H1 (cell line): ENCODE data around the gene USP6. TPM values are rescaled to one million over a fixed set of nuclear protein-coding genes. Genes with fewer than 3 reads are reported as not detected.

Source experiments
- CBX5 ChIP-seq: fragments of 300-800, 300-1000 bp; sonication (generic); IDR thresholded peaks from 2 replicates; pipeline ENCODE4 v1.7.1; 2016; ENCODE audit warnings: antibody characterized with exemption, low read length, low read depth
- CBX8 ChIP-seq: fragments of 300-800, 300-1000 bp; sonication (generic); IDR thresholded peaks from 2 replicates; pipeline ENCODE4 v1.7.1; 2016; ENCODE audit warnings: low read depth, low read length, borderline replicate concordance
- CHD1 ChIP-seq: IDR thresholded peaks from 2 replicates; pipeline ENCODE4 v1.6.1; 2012; ENCODE audit warnings: low read depth, low read length, improper control_type of control experiment
- CHD2 ChIP-seq: IDR thresholded peaks from 2 replicates; pipeline ENCODE4 v1.6.1; 2012; ENCODE audit warnings: low read length, improper control_type of control experiment
- CREB1 ChIP-seq: IDR thresholded peaks from 2 replicates; pipeline ENCODE4 v1.6.1; 2012; ENCODE audit warnings: inconsistent platforms
- EZH2 ChIP-seq: fragments of 200-600 bp; sonication (generic); IDR thresholded peaks from 2 replicates; pipeline ENCODE4 v1.7.1; 2012; ENCODE audit warnings: low read depth, mild to moderate bottlenecking, moderate library complexity, low read length, inconsistent platforms; ENCODE audit not compliant: severe bottlenecking
- HDAC2 ChIP-seq, 2 experiments: fragments of 300-600 bp in 1 of 2; sonication (generic) in 1 of 2; IDR thresholded peaks; 2 replicates each; pipeline ENCODE4 v1.6.1; 2011 to 2012; ENCODE audit warnings: low read depth in 2 of 2, low read length in 2 of 2, mild to moderate bottlenecking in 2 of 2, moderate library complexity in 2 of 2, borderline replicate concordance in 1 of 2, inconsistent platforms in 1 of 2
- KDM1A ChIP-seq: fragments of 200-600, 300-600 bp; sonication (generic); IDR thresholded peaks from 2 replicates; pipeline ENCODE4 v1.7.1; 2016; ENCODE audit warnings: mild to moderate bottlenecking, low read length, borderline replicate concordance
- KDM4A ChIP-seq: IDR thresholded peaks from one replicate; pipeline ENCODE4 v1.7.1; 2012; ENCODE audit warnings: low read depth, mild to moderate bottlenecking, moderate library complexity, low read length, inconsistent platforms; ENCODE audit not compliant: severe bottlenecking
- NANOG ChIP-seq: IDR thresholded peaks from 2 replicates; pipeline ENCODE4 v1.6.1; 2011; ENCODE audit warnings: low read length, low read depth, mild to moderate bottlenecking, inconsistent platforms; ENCODE audit not compliant: insufficient read depth, poor library complexity, severe bottlenecking
- POU5F1 ChIP-seq: IDR thresholded peaks from 2 replicates; pipeline ENCODE4 v1.6.1; 2011; ENCODE audit warnings: low read depth, mild to moderate bottlenecking, low read length, moderate library complexity
- RBBP5 ChIP-seq: IDR thresholded peaks from 2 replicates; pipeline ENCODE4 v1.7.1; 2012; ENCODE audit warnings: low read depth, mild to moderate bottlenecking, inconsistent platforms, low read length, moderate library complexity, borderline replicate concordance
- SIN3A ChIP-seq, 2 experiments: IDR thresholded peaks in 1 of 2; conservative IDR thresholded peaks in 1 of 2; 2 replicates each; pipeline ENCODE4 v1.6.1; 2011 to 2012; ENCODE audit warnings: low read length in 2 of 2, improper control_type of control experiment in 1 of 2, low read depth in 1 of 2, mild to moderate bottlenecking in 1 of 2
- SIRT6 ChIP-seq: IDR thresholded peaks from one replicate; pipeline ENCODE4 v1.7.1; 2012; ENCODE audit warnings: low read length, inconsistent platforms
- SIX5 ChIP-seq: IDR thresholded peaks from 2 replicates; pipeline ENCODE4 v1.6.1; 2011; ENCODE audit warnings: mild to moderate bottlenecking, low read depth, low read length
- SRF ChIP-seq: IDR thresholded peaks from 2 replicates; pipeline ENCODE4 v1.6.1; 2011; ENCODE audit warnings: mild to moderate bottlenecking, low read depth, low read length, moderate library complexity
- SUZ12 ChIP-seq: fragments of 200-600 bp; sonication (generic); IDR thresholded peaks from 2 replicates; pipeline ENCODE4 v1.6.1; 2012; ENCODE audit warnings: mild to moderate bottlenecking, inconsistent platforms, low read length, moderate library complexity, mixed read lengths
- TBP ChIP-seq: IDR thresholded peaks from 2 replicates; pipeline ENCODE4 v1.6.1; 2011; ENCODE audit warnings: low read depth, low read length, improper control_type of control experiment
- TEAD4 ChIP-seq: IDR thresholded peaks from 2 replicates; pipeline ENCODE4 v1.6.1; 2012; ENCODE audit warnings: low read depth, low read length, inconsistent platforms, mixed read lengths
- YY1 ChIP-seq: IDR thresholded peaks from 2 replicates; pipeline ENCODE4 v1.6.1; 2011; ENCODE audit warnings: low read depth, mild to moderate bottlenecking, low read length
- polyA plus RNA-seq, 7 experiments: library from polyadenylated mRNA; depleted of rRNA in 3 of 7; stranded (reverse) in 5 of 7; unstranded in 2 of 7; fragments of >200 nt in 5 of 7; fragments of 200-250 nt in 2 of 7; gene quantifications; 1 replicate in 5 of 7; 2 replicates in 1 of 7; 4 replicates in 1 of 7; pipeline versions ENCODE4 v1.2.1 to v1.2.3, GENCODE V29; 2011 to 2013; ENCODE audit warnings: missing spikeins in 2 of 7, mixed read lengths in 2 of 7
- total RNA-seq: library from RNA; stranded (reverse); fragmentation: NEBNext Ultra II Directional; extraction: Animal tissue kit (Norgen Biotek cat#: 25700); gene quantifications from 2 replicates; pipeline ENCODE4 v1.2.1, GENCODE V29; 2021
- TF ChIP-seq, protein P1 (sequence below), 3 experiments: IDR thresholded peaks; 1 replicate in 2 of 3; 2 replicates in 1 of 3; pipeline versions ENCODE4 v1.5.1 to v1.6.1; 2011; ENCODE audit warnings: low read length in 3 of 3, mild to moderate bottlenecking in 3 of 3, inconsistent platforms in 2 of 3, low read depth in 1 of 3, moderate library complexity in 1 of 3; ENCODE audit not compliant: insufficient read depth in 1 of 3; ENCODE audit errors: control extremely low read depth in 1 of 3

USP6 gene
- total and polyA plus RNA-seq, 2 of the 8 experiments (the other 6 are each of a cell fraction or from before 2014, with no cell fraction given): 0.08 to 0.32 TPM

DNA sequence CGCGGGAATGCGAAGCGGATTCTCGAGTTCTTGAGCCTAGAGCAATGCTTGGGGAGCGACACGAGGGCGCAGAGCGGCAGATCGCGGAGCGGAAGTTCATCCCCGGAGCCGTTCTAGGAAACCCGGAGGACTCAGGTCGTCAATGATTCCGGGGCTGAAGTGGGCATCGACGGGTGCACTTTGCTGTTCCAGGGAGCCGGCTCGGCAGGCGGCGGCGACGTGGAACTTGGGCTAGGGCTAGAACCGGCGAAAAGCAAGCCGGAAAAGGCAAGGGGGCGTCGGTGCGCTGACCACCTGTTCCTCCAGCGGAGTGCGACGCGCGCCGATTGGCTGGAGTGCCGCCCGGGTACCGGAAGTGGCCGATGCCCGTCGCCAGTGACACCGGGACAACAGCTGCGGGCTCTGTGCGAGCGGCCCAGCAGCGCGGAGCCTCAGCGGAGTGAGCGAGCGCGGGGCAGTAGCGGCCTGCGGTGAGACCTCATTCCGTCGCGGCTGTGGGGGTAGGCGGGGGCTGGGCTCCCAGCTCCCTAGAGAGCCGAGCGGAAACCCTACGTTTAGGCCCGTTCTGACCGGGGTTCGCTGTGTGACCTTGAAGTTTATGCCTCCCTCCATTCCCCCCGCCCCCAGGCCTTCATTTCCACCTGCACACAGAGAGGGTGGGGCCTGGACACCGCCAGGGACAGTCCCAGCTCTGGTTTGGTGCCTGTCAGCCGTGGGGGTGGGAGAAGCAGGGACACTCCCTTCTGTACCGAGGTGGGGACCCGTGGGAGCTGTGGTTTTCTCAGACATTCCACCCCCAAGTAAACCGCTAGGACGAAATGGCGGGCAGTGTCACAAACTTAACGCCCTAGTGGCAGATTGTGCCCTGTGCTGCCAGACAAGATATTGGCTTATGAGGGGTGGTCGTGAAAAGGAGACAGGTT, 37.5 kb upstream of the USP6 start, which contains the start of gene ZFP3 (continued):
- TF ChIP-seq CBX5 (no peak), KDM1A (no peak), CBX8 (no peak), CHD1 (no peak), SRF (no peak), SIN3A (conservative IDR thresholded peaks at IDR 0.05 in 1 of 2, IDR thresholded peaks at IDR 0.05 in 1 of 2; ENCODE audit: low read depth in 1 of 2, low read length in 2 of 2) (no peak), KDM4A (peak; percentile 89), CHD2 (no peak), POU5F1 (no peak), SIX5 (no peak), TBP (0 out of 2 replicates have a peak, but pooled peaks have one; percentile 24), SIRT6 (no peak), TEAD4 (no peak), EZH2 (no peak), YY1 (no peak), RBBP5 (0 out of 2 replicates have a peak, but pooled peaks have one; percentile 34), NANOG (no peak), SUZ12 (no peak), HDAC2 (IDR thresholded peaks at IDR 0.05; ENCODE audit: borderline replicate concordance in 1 of 2, low read depth in 2 of 2, low read length in 2 of 2) (no peak), CREB1 (peak; percentile 44)
- TF ChIP-seq, protein P1, sequence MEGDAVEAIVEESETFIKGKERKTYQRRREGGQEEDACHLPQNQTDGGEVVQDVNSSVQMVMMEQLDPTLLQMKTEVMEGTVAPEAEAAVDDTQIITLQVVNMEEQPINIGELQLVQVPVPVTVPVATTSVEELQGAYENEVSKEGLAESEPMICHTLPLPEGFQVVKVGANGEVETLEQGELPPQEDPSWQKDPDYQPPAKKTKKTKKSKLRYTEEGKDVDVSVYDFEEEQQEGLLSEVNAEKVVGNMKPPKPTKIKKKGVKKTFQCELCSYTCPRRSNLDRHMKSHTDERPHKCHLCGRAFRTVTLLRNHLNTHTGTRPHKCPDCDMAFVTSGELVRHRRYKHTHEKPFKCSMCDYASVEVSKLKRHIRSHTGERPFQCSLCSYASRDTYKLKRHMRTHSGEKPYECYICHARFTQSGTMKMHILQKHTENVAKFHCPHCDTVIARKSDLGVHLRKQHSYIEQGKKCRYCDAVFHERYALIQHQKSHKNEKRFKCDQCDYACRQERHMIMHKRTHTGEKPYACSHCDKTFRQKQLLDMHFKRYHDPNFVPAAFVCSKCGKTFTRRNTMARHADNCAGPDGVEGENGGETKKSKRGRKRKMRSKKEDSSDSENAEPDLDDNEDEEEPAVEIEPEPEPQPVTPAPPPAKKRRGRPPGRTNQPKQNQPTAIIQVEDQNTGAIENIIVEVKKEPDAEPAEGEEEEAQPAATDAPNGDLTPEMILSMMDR (IDR thresholded peaks at IDR 0.05; ENCODE audit: control extremely low read depth in 1 of 3, insufficient read depth in 1 of 3, low read depth in 1 of 3, low read length in 3 of 3): peak in 1 of 3 experiments; percentile 14; a peak in 1 of 4 replicates
